A549 treated with DMSO at 1 μM for 4 hours (cell line): ENCODE results near the gene TMEM52B. TPM values are rescaled to one million over a fixed set of nuclear protein-coding genes. Genes with fewer than 3 reads are reported as not detected.

Source experiments
- total RNA-seq: library from RNA; stranded (reverse); fragments of 200-300 nt; extraction: Qiagen RNA extraction; gene quantifications from 5 replicates; pipeline ENCODE4 v1.2.3, GENCODE V29; 2022; ENCODE audit warnings: low read depth

The TMEM52B gene
- 0.12 to 0.36 TPM (median 0.16 TPM) in 5 replicates for total RNA-seq

DNA sequence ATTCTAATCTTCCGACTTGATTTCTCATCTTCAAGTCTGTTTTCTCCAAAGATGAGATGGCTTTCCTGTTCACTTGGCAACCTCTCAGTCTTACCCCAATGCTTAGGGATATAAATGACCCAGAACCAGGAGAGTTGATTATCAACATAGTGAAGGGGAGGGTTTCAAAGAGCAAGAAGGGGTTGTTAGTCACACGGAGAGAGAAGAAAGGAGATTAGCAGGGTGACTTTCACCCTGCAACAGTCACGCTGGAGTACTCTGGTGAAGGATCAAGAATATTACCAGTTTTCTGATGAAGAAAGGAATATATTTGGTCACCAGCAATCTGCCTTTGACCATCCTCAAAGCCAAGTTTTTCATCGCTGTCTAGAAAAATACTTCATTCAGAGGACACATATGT is at the start of gene TMEM52B:
TMEM52B (plus strand) TSS at position 212 of the 400 bp plus-strand sequence. CDS start 543 bp downstream, outside the sequence.

DNA sequence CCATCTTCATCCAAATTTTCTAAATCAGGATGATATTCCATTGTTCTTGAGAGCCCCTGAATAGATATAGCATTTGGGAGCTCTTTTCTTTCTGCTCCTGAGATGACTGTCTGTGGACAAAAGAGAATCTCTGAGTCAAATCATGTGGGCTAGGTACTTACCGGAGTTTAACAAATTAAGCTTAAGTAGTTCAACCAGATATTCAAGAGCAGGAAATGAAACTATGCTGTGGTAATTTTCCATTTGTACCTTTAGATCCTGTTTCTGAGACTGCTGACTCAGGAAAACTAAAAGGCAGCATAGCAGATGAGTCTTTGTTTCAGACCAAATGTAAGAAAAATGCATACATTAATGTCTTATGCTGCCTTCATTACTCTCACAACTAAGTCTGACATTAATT is 48.8 kb upstream of the TMEM52B start, which contains the start of gene CLEC7A:
CLEC7A (minus strand) TSS at position 158 of the 400 bp plus-strand sequence; CDS start at position 41, 117 bp downstream.

DNA sequence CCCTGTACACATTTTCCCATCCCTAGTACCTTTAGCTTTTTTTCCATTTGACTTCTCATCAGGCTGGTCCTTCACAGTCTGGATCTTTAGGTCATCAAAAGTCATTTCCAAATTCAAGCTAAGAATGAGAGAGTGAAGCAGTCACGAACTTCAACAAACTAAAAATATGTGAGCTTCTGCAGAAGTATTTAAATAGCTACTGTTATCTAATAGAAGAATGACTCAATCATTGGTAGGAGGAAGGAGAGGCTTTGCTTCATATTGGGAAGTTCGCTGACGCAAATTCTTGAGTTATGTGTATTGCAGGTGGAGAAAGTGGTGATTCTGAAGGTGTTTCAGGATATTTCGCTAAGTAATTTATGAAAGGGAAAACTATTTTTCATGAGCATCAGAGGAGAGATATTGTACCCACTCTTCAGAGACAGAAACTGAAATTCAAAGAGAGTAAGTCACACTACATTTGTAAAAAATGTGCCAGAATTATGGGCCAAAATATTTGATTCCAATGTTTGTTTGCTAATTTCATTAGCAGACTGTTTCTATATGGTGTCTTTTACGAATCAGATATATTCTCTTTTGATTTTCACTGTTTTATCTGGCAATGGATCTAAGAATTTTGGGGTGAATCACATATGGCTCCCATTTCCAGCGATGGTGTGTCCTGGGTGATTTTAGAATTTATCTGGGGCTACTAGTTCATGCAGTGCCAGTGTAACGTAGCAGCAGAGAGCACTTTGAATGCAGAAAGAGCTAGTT is 6.7 kb upstream of the TMEM52B start, which contains the start of gene OLR1:
OLR1 (minus strand) TSS at position 160 of the 756 bp plus-strand sequence; CDS start at position 105, 55 bp downstream.

DNA sequence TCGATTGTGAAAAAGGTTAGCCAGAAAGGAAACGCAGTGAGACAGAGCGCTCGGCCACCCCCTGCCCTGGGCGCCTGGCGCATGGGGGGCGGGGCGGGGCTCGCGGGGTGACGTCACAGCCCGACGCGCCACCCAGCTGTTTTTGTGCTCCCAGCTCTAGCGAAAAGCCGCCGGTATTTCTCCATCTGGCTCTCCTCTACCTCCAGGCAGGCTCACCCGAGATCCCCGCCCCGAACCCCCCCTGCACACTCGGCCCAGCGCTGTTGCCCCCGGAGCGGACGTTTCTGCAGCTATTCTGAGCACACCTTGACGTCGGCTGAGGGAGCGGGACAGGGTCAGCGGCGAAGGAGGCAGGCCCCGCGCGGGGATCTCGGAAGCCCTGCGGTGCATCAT is 33.9 kb downstream of the TMEM52B start, which contains the start of gene GABARAPL1:
GABARAPL1 (plus strand) TSS at position 139 of the 393 bp plus-strand sequence; CDS start at position 392, 253 bp downstream.

Other genes with a start within 250 kb of the TMEM52B start
- not detected in 5 replicates for gene CLEC2A, start 246.7 kb upstream of the TMEM52B start, total RNA-seq
- gene CLEC12A, start 207.6 kb upstream of the TMEM52B start, total RNA-seq = not detected in 5 replicates
- gene CLEC1B, start 179.9 kb upstream of the TMEM52B start, total RNA-seq = not detected in 5 replicates
- not detected in 5 replicates for gene CLEC12B, start 168.4 kb upstream of the TMEM52B start, total RNA-seq
- gene CLEC9A, start 148.3 kb upstream of the TMEM52B start, total RNA-seq = not detected in 5 replicates
- not detected in 5 replicates for gene CLEC1A, start 80.0 kb upstream of the TMEM52B start, total RNA-seq
- gene CLEC7A, start 48.8 kb upstream of the TMEM52B start, total RNA-seq = not detected in 5 replicates
- 0.89 to 2.3 TPM (median 1.6 TPM) in 5 replicates for gene OLR1, start 6.9 kb upstream of the TMEM52B start, total RNA-seq
- 34.0 to 59.7 TPM (median 39.5 TPM) in 5 replicates for gene GABARAPL1, start 33.8 kb downstream of the TMEM52B start, total RNA-seq
- gene KLRD1, start 128.8 kb downstream of the TMEM52B start, total RNA-seq = not detected in 5 replicates
- gene KLRK1, start 211.0 kb downstream of the TMEM52B start, total RNA-seq = not detected in 5 replicates
- not detected in 5 replicates for gene KLRC4, start 230.7 kb downstream of the TMEM52B start, total RNA-seq
- 0.21 to 0.36 TPM in 2 of 5 replicates, not detected in the others for gene KLRC3, start 241.6 kb downstream of the TMEM52B start, total RNA-seq